Measurements from ENCODE around the gene CNOT3.

Gene CNOT3

GRCh38 chr19:54128796-54129616 lies 8.6 kb upstream of the CNOT3 start:
- TF ChIP-seq CTCF (IDR thresholded peaks at IDR 0.05), result no peak
- no peaks in the 10 kb centered on the region for H3K4me1 ChIP-seq
- no peaks in the 10 kb centered on the region for H3K36me3 ChIP-seq (ENCODE audit: control insufficient read depth, insufficient read depth, low read length)
- H3K9ac ChIP-seq, result no peak overlapping the region
- H3K9me3 ChIP-seq (ENCODE audit: control insufficient read depth, low read length), result no peaks in the 10 kb centered on the region
- no peaks in the 10 kb centered on the region for H3K79me2 ChIP-seq
- no peaks in the 10 kb centered on the region for H3K27me3 ChIP-seq (ENCODE audit: control insufficient read depth, insufficient read depth, low read length)
- H3K4me2 ChIP-seq (ENCODE audit: low read length), result no peak overlapping the region
- no peak overlapping the region for H2AFZ ChIP-seq
- H3K27ac ChIP-seq, result no peak overlapping the region
- H3K4me3 ChIP-seq (ENCODE audit: low read depth, low read length), result no peak overlapping the region

DNA sequence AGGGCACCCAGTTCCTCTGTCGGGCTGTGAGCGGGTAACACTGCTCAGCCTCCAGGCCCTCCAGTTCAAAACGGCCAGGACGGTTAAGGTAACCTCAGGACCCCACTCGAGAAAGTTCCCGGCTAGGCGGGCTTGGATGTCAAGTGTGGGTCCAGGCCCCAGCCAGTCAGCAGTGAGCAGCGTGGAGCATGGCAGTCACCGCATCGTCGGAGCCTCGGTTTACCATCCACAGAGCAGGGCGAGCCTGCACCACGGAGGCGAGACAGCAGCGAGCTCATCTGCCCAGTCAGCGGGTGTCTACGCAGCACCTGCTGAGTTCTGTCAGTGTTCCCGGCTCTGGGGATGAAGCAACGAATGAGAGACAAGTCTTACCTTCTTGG lies 8.0 kb upstream of the CNOT3 start:
- H3K36me3 ChIP-seq (ENCODE audit: control insufficient read depth, insufficient read depth, low read length), result no peaks in the 10 kb centered on the region

GRCh38 chr19:54133312-54133956 lies 4.1 kb upstream of the CNOT3 start:
- Histone ChIP-seq H3K4me2 (ENCODE audit: low read length) (no peak overlapping the region), H3K79me2 (no peaks in the 10 kb centered on the region), H3K4me3 (ENCODE audit: low read depth, low read length) (no peak overlapping the region), H3K27ac (no peak overlapping the region), H3K9ac (no peak overlapping the region), H3K9me3 (ENCODE audit: control insufficient read depth, low read length) (no peaks in the 10 kb centered on the region), H3K4me1 (peaks cover 7% of the 10 kb centered on the region), H3K27me3 (ENCODE audit: control insufficient read depth, insufficient read depth, low read length) (no peaks in the 10 kb centered on the region), H3K36me3 (ENCODE audit: control insufficient read depth, insufficient read depth, low read length) (no peaks in the 10 kb centered on the region), H2AFZ (no peak overlapping the region)
- no peak for TF ChIP-seq CTCF (IDR thresholded peaks at IDR 0.05)

More for the DNA sequence above, 8.0 kb upstream of the CNOT3 start:
- no peak overlapping the region for H3K27ac ChIP-seq
- H3K4me3 ChIP-seq (ENCODE audit: low read depth, low read length), result no peak overlapping the region
- no peak for TF ChIP-seq CTCF (IDR thresholded peaks at IDR 0.05)
- H3K27me3 ChIP-seq (ENCODE audit: control insufficient read depth, insufficient read depth, low read length), result no peaks in the 10 kb centered on the region
- no peaks in the 10 kb centered on the region for H3K9me3 ChIP-seq (ENCODE audit: control insufficient read depth, low read length)
- no peak overlapping the region for H2AFZ ChIP-seq
- H3K4me2 ChIP-seq (ENCODE audit: low read length), result no peak overlapping the region
- no peaks in the 10 kb centered on the region for H3K79me2 ChIP-seq
- no peak overlapping the region for H3K9ac ChIP-seq
- no peaks in the 10 kb centered on the region for H3K4me1 ChIP-seq

DNA sequence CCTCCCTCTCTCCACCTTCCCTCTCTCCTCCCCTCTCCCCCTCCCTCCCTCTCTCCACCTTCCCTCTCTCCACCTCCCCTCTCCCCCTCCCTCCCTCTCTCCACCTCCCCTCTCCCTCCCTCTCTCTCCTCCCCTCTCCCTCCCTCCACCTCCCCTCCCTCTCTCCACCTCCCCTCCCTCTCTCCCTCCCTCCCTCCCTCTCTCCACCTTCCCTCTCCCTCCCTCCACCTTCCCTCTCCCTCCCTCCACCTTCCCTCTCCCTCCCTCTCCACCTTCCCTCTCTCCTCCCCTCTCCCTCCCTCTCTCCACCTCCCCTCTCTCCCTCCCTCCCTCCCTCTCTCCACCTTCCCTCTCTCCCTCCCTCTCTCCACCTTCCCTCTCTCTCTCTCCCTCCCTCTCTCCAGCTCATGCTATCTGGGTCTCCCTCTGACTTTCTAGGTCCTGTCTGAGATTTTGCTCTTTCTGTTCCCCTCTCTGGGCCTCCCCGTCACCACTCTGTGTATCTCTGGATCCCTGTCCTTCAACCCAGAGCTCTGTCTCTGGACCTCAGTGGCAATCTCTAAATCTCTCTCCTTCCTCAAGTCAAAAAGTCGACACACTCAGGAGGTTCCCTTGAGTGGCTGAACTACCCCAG lies 3.5 kb upstream of the CNOT3 start:
- no peak overlapping the region for H3K27ac ChIP-seq
- H2AFZ ChIP-seq, result no peak overlapping the region
- H3K27me3 ChIP-seq (ENCODE audit: control insufficient read depth, insufficient read depth, low read length), result no peaks in the 10 kb centered on the region

More for the DNA sequence above, 3.5 kb upstream of the CNOT3 start:
- Histone ChIP-seq H3K79me2 (peaks cover 2% of the 10 kb centered on the region), H3K36me3 (ENCODE audit: control insufficient read depth, insufficient read depth, low read length) (no peaks in the 10 kb centered on the region), H3K4me3 (ENCODE audit: low read depth, low read length) (no peak overlapping the region), H3K9ac (no peak overlapping the region), H3K4me2 (ENCODE audit: low read length) (no peak overlapping the region), H3K4me1 (peaks cover 7% of the 10 kb centered on the region), H3K9me3 (ENCODE audit: control insufficient read depth, low read length) (no peaks in the 10 kb centered on the region)
- TF ChIP-seq CTCF (IDR thresholded peaks at IDR 0.05), result no peak

Data from parathyroid adenoma (tissue), 2 donors.